Astrocyte (in vitro differentiated cells and primary cell): ENCODE data around the gene TP53. TPM values are rescaled to one million over a fixed set of nuclear protein-coding genes. Genes with fewer than 3 reads are reported as not detected.

Experiments
- DNase-seq: peaks from one replicate; pipeline ENCODE4 v3.0.0-alpha.2; 2010; ENCODE audit warnings: low read depth
- FAIRE-seq: peaks from 2 replicates; lab custom pipeline; 2011; peaks lifted over from hg19 to GRCh38; lab: Jason Lieb, UNC
- H2AFZ ChIP-seq: 2 replicates; pipeline ENCODE4 v1.6.0; 2012; ENCODE audit warnings: low read depth, low read length, inconsistent platforms
- H3K27ac ChIP-seq: 2 replicates; pipeline ENCODE4 v1.5.1; 2011; ENCODE audit warnings: low read depth, low read length, inconsistent platforms
- H3K27me3 ChIP-seq: 2 replicates; pipeline ENCODE4 v1.6.0; 2011; ENCODE audit warnings: low read length, inconsistent platforms; ENCODE audit not compliant: insufficient read depth
- H3K36me3 ChIP-seq: 2 replicates; pipeline ENCODE4 v1.5.1; 2011; ENCODE audit warnings: low read length, inconsistent platforms; ENCODE audit not compliant: insufficient read depth
- H3K4me1 ChIP-seq: 2 replicates; pipeline ENCODE4 v1.5.1; 2011; ENCODE audit warnings: low read length, inconsistent platforms; ENCODE audit not compliant: insufficient read depth
- H3K4me2 ChIP-seq: 2 replicates; pipeline ENCODE4 v1.6.0; 2012; ENCODE audit warnings: low read length, inconsistent platforms
- H3K4me3 ChIP-seq: 2 replicates; pipeline ENCODE4 v1.5.1; 2011; ENCODE audit warnings: low read depth, mild to moderate bottlenecking, low read length, inconsistent platforms; ENCODE audit not compliant: insufficient read depth
- H3K79me2 ChIP-seq: 2 replicates; pipeline ENCODE4 v1.6.0; 2012; ENCODE audit warnings: mild to moderate bottlenecking, low read length, inconsistent platforms; ENCODE audit not compliant: insufficient read depth
- H3K9ac ChIP-seq: 2 replicates; pipeline ENCODE4 v1.6.0; 2012; ENCODE audit warnings: mild to moderate bottlenecking, low read length, inconsistent platforms
- H3K9me3 ChIP-seq: 2 replicates; pipeline ENCODE4 v1.5.1; 2012; ENCODE audit warnings: low read depth, mild to moderate bottlenecking, low read length, inconsistent platforms; ENCODE audit not compliant: insufficient read depth
- H4K20me1 ChIP-seq: 2 replicates; pipeline ENCODE4 v1.6.0; 2012; ENCODE audit warnings: low read length, inconsistent platforms; ENCODE audit not compliant: insufficient read depth
- H3K27ac Mint-ChIP-seq: one replicate; pipeline ENCODE4 v1.8.0; 2021; ENCODE audit warnings: mild to moderate bottlenecking, mixed read lengths; ENCODE audit not compliant: unreplicated experiment
- H3K27me3 Mint-ChIP-seq: one replicate; pipeline ENCODE4 v1.8.0; 2021; ENCODE audit warnings: low read depth, mixed read lengths; ENCODE audit not compliant: unreplicated experiment
- H3K36me3 Mint-ChIP-seq: one replicate; pipeline ENCODE4 v1.8.0; 2021; ENCODE audit warnings: low read depth, mixed read lengths; ENCODE audit not compliant: unreplicated experiment
- H3K4me1 Mint-ChIP-seq: one replicate; pipeline ENCODE4 v1.8.0; 2021; ENCODE audit warnings: low read depth, mixed read lengths; ENCODE audit not compliant: unreplicated experiment
- H3K4me3 Mint-ChIP-seq: one replicate; pipeline ENCODE4 v1.8.0; 2021; ENCODE audit warnings: mild to moderate bottlenecking, moderate library complexity, mixed read lengths; ENCODE audit not compliant: unreplicated experiment
- H3K9me3 Mint-ChIP-seq: one replicate; pipeline ENCODE4 v1.8.0; 2021; ENCODE audit warnings: mild to moderate bottlenecking, mixed read lengths; ENCODE audit not compliant: unreplicated experiment
- EZH2 ChIP-seq: IDR thresholded peaks from 2 replicates; pipeline ENCODE4 v1.6.1; 2012; ENCODE audit warnings: mild to moderate bottlenecking, low read length, inconsistent platforms; ENCODE audit not compliant: insufficient read depth
- total RNA-seq: library from RNA; stranded (reverse); gene quantifications from 2 replicates; pipeline ENCODE4 v1.2.1, GENCODE V29; 2021
- TF ChIP-seq, protein P1 (sequence below): IDR thresholded peaks from 2 replicates; pipeline ENCODE4 v1.5.1; 2011; ENCODE audit warnings: low read depth, mild to moderate bottlenecking, inconsistent platforms, low read length, moderate library complexity; ENCODE audit not compliant: insufficient read depth

Gene TP53
- total RNA-seq, 1 donor from 2014 or later = 94.4 TPM

GRCh38 chr17:7701681-7702080, 14.4 kb upstream of the TP53 start:
- Histone ChIP-seq H2AFZ (no peak overlapping the region), H3K9me3 (no peaks in the 10 kb centered on the region), H3K79me2 (no peaks in the 10 kb centered on the region), H3K27ac (no peak overlapping the region), H3K27me3 (peaks cover 22% of the 10 kb centered on the region), H3K36me3 (no peaks in the 10 kb centered on the region), H3K4me1 (peaks cover 12% of the 10 kb centered on the region), H4K20me1 (peaks cover 4% of the 10 kb centered on the region), H3K9ac (no peak overlapping the region), H3K4me3 (no peak overlapping the region), H3K4me2 (no peak overlapping the region)
- H3K9me3 Mint-ChIP-seq = peaks cover 2% of the 10 kb centered on the region
- H3K27me3 Mint-ChIP-seq = peaks cover 6% of the 10 kb centered on the region
- peaks cover 10% of the 10 kb centered on the region for H3K4me1 Mint-ChIP-seq
- H3K36me3 Mint-ChIP-seq = peaks cover 6% of the 10 kb centered on the region
- no peak for DNase-seq
- TF ChIP-seq EZH2 = no peak
- TF ChIP-seq, protein P1, sequence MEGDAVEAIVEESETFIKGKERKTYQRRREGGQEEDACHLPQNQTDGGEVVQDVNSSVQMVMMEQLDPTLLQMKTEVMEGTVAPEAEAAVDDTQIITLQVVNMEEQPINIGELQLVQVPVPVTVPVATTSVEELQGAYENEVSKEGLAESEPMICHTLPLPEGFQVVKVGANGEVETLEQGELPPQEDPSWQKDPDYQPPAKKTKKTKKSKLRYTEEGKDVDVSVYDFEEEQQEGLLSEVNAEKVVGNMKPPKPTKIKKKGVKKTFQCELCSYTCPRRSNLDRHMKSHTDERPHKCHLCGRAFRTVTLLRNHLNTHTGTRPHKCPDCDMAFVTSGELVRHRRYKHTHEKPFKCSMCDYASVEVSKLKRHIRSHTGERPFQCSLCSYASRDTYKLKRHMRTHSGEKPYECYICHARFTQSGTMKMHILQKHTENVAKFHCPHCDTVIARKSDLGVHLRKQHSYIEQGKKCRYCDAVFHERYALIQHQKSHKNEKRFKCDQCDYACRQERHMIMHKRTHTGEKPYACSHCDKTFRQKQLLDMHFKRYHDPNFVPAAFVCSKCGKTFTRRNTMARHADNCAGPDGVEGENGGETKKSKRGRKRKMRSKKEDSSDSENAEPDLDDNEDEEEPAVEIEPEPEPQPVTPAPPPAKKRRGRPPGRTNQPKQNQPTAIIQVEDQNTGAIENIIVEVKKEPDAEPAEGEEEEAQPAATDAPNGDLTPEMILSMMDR = no peak
- H3K27ac Mint-ChIP-seq = no peak overlapping the region
- FAIRE-seq = no peak
- no peak overlapping the region for H3K4me3 Mint-ChIP-seq

DNA sequence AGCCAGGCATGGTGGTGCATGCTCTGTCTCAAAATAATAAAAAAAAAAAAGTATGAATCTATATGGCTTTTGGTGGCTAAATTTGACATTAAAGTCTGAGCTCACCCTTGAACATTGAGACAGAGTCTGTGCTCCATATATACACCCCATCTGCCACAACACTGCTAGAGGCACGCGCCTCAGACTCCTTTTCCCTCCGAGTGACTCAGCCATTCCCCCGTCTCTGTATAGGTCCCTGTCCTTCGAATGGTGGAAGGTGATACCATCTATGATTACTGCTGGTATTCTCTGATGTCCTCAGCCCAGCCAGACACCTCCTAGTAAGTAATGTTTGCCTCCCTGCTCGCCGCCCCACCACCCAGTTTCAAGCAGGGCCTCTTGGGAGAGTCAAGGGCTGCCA, 13.2 kb upstream of the TP53 start:
- no peaks in the 10 kb centered on the region for H3K9me3 ChIP-seq
- H4K20me1 ChIP-seq = peaks cover 4% of the 10 kb centered on the region
- no peaks in the 10 kb centered on the region for H3K27me3 Mint-ChIP-seq
- H2AFZ ChIP-seq = no peak overlapping the region
- H3K4me3 Mint-ChIP-seq = no peak overlapping the region
- no peak overlapping the region for H3K4me3 ChIP-seq
- TF ChIP-seq EZH2 = no peak
- TF ChIP-seq, protein P1 = no peak
- DNase-seq (no peak), FAIRE-seq (no peak)
- H3K4me1 ChIP-seq = peaks cover 12% of the 10 kb centered on the region
- no peak overlapping the region for H3K9ac ChIP-seq
- peaks cover 10% of the 10 kb centered on the region for H3K27me3 ChIP-seq
- peaks cover 8% of the 10 kb centered on the region for H3K4me1 Mint-ChIP-seq
- H3K79me2 ChIP-seq = no peaks in the 10 kb centered on the region
- H3K36me3 Mint-ChIP-seq = peaks cover 12% of the 10 kb centered on the region
- H3K27ac ChIP-seq = no peak overlapping the region
- H3K9me3 Mint-ChIP-seq = peaks cover 2% of the 10 kb centered on the region
- no peak overlapping the region for H3K27ac Mint-ChIP-seq
- peaks cover 2% of the 10 kb centered on the region for H3K36me3 ChIP-seq
- H3K4me2 ChIP-seq = no peak overlapping the region

DNA sequence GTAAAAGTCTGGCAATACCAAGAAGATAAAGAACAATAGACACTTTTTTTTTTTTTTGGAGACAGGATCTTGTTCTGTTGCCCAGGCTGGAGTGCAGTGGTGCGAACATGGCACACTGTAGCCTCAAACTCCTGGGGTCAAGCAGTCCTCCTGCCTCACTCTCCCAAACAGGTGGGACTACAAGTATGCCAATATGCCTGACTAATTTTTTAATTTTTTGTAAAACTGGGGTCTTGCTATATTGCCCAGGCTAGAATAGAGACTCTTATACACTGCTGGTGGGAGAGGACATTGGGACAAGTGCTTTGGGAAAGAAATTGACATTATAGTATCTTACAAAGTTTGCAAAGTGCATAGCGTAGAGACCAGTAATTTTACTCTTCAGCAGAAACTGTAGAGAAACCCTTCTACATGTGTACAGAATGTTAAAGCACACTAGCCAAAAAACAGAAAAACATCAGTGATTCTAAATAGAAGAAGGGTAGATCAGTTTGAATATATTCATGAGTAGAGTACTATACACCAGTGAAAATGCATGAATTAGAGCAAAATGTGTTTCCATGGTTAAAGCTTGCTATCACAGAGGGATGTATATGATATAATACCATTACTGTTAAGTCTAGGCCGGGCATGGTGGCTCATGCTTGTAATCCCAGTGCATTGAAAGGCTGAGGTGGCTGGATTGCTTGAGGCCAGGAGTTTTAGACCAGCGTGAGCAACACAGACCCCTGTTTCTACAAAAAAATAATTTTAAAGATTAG, 10.7 kb upstream of the TP53 start:
- no peaks in the 10 kb centered on the region for H3K79me2 ChIP-seq
- peaks cover under 1% of the 10 kb centered on the region for H4K20me1 ChIP-seq
- peaks cover 2% of the 10 kb centered on the region for H3K9me3 Mint-ChIP-seq
- peak overlapping the region; percentile 12 for H3K4me3 Mint-ChIP-seq
- no peaks in the 10 kb centered on the region for H3K4me1 ChIP-seq
- DNase-seq (no peak), FAIRE-seq (no peak)
- H3K4me1 Mint-ChIP-seq = no peaks in the 10 kb centered on the region
- no peak overlapping the region for H2AFZ ChIP-seq
- no peak overlapping the region for H3K27ac Mint-ChIP-seq
- no peak overlapping the region for H3K4me2 ChIP-seq
- no peaks in the 10 kb centered on the region for H3K9me3 ChIP-seq
- no peak overlapping the region for H3K9ac ChIP-seq
- no peaks in the 10 kb centered on the region for H3K27me3 Mint-ChIP-seq
- H3K4me3 ChIP-seq = no peak overlapping the region
- TF ChIP-seq, protein P1 = no peak
- no peak for TF ChIP-seq EZH2
- peaks cover 17% of the 10 kb centered on the region for H3K36me3 Mint-ChIP-seq
- no peak overlapping the region for H3K27ac ChIP-seq
- H3K36me3 ChIP-seq = peaks cover 5% of the 10 kb centered on the region
- H3K27me3 ChIP-seq = no peaks in the 10 kb centered on the region
